Stimulated activated CD4-positive, alpha-beta T cell treated with anti-CD3 and anti-CD28 coated beads, Interleukin-2, amount 100 ng/mL, for 4 hours (primary cell): ENCODE data around the gene VASP.

Experiments
- DNase-seq: peaks from one replicate; pipeline ENCODE4 v3.0.0-alpha.2; 2020; ENCODE audit warnings: low read depth

Gene VASP

GRCh38 chr19:45556835-45557234 is 49.6 kb downstream of the VASP start:
- no peak for DNase-seq

DNA sequence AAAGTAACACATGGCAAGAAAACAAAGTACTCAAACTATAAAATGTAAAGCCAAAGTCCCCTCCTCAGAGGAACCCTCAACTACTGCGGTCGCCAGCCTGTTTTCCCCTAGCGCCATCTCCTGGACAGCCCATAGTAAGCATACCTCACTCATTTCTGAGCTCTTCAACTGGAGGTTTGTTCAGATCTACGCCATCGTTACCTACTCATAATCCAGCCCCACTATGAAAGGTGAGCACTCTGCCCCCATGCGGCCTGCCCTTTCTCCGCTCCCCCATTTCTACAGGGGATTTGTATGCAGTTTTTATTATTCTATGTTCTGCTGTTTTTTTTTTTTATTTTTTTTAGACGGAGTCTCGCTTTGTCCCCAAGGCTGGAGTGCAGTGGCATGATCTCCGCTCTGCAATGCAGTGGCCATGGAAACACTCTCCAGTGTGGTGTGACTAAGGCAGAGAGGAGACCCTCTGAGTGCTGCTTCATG is 51.2 kb downstream of the VASP start:
- DNase-seq, result peak; percentile 40

GRCh38 chr19:45560038-45560437 is 52.8 kb downstream of the VASP start:
- DNase-seq, result no peak

DNA sequence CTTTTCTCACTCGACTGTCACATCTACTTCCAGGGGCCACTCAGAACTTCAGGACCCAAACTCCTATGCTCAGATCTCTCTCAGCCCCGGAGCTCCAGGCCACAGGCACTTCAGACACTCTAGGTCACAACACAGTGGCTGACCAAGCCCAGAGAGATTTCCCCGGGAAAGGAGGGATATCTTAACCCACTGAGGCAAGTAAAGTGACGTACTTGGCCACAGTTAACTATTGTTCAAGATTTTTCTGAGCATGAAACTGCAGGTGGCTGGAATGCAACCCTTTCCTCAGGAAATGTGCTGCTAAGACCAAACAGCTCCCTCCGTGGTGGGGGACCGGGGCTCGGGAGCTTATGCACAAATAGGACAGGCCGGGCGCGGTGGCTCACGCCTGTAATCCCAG is 53.4 kb downstream of the VASP start:
- no peak for DNase-seq

DNA sequence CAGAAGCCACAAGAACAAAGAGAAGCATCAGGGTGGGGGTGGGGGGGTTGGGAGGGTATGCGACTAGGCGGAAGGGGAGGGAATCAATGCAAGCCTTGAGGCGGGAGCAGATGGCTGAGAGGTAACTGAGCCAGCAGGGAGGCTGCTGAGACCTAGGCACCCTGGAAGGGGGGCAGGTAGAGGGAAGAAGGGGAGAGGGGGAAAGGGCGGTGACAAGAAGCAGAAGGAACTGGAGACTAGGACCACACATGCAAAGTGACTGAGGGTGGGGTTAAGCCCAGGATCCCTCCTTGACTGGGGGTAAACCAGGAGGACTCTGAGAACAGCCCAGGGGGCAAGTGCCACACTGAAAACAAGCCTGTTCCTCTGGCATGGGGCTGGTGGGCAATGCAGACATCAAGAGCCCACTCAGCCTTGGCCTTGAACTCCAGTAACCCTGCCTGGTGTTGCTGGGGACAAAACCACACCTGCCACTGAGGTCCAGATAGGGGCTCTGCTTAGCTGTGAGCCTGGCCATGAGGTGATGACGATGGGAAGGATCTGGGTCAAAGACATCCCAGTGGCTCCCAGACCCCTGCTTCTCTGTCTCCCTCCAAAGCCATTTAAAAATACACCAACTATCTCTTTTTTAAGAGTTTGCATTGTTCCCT is 57.0 kb downstream of the VASP start:
- no peak for DNase-seq

GRCh38 chr19:45567609-45568008 is 60.3 kb downstream of the VASP start:
- no peak for DNase-seq

- DNase-seq, result no peak
These were observed 61.5 kb downstream of the VASP start for GRCh38 chr19:45568732-45569131.

- peak; percentile 19 for DNase-seq
These were observed 62.5 kb downstream of the VASP start for GRCh38 chr19:45569619-45570421.

DNA sequence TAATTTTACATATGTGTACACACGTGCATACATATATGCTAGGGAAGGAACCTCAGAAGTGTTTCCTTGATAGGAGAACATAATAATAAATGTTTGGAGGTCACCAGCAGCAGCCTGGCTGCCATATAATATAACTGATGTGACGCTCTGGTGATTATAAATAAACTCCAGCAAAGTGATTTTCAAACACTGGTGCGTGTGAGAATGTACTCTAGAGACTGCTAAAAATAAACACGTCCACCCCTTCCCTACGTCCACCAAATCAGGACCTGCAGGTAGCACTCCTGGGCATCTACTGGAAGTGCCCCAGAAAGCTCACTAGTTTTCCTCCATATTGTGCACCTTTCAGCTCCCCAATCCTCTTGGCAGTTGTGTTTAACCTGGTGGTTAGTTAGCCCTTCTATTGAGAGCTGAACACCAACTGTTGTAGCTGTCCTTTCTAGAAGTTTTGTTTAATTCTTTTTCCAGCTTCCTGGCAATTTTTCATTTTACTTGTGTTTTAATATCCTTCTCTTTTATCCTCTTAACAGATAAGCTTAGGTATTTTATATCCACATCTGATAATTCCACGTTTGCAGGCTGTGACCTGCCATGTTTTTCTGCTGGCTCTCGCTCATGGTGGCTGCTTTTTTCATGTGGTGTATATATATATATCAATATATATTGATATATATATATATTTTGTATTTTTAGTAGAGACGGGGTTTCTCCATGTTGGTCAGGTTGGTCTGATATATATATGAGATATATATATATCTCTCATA is 64.4 kb downstream of the VASP start:
- DNase-seq, result no peak

DNA sequence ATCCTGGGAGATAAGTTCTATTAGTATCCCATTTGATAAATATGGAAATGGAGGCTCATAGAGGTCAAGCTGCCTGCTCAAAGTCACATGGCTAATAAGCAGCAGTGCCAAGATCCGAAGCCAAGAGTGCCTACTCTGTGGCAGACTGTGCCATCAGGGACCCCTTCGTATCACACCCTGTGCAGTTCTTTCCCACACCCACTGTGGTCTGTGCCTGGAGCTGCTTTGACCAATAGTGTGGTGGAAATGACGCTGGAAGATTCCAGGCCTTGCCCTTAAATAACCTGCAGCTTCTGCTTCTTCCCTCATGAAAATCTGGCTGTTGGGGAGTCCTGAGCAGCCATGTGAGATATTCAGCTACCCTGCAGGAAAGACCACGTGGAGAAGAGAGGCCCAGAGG is 67.2 kb downstream of the VASP start:
- DNase-seq, result no peak

DNA sequence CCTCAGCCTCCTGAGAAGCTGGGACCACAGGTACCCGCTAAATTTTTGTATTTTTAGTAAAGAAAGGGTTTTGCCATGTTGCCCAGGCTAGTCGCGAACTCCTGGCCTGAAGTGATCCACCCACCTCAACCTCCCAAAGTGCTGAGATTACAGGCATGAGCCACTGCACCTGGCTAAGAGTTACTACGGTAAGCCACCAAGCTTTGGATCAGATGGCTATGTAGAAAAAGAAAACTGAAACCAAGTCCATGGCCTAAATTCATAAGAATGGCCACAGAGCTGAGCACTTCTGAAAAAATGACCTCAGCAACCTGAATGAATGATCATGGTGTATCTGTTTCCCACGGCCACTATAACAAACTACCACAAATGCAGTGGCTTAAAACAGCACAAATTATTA is 67.9 kb downstream of the VASP start:
- DNase-seq, result no peak
